HepG2 (cell line): ENCODE data around the gene SPNS1. TPM values are rescaled to one million over a fixed set of nuclear protein-coding genes. Genes with fewer than 3 reads are reported as not detected.

Experiments used
- CEBPB ChIP-seq: IDR thresholded peaks from 2 replicates; pipeline ENCODE4 v1.6.1; 2011; ENCODE audit warnings: low read depth, low read length, improper control_type of control experiment, borderline replicate concordance
- CREB1 ChIP-seq, 2 experiments: fragments of 450-650 bp in 1 of 2; IDR thresholded peaks; 2 replicates each; pipeline ENCODE4 v1.6.1; 2016 to 2017; ENCODE audit warnings: control low read depth in 1 of 2, mild to moderate bottlenecking in 1 of 2, missing compliant biosample characterization in 1 of 2, missing genetic modification characterization in 1 of 2
- EEA1 ChIP-seq: sonication (generic); formaldehyde crosslinking; IDR thresholded peaks from 2 replicates; pipeline ENCODE4 v1.5.1; 2020; ENCODE audit warnings: mild to moderate bottlenecking, missing genetic modification reagents, borderline replicate concordance
- POLR2A ChIP-seq, 2 experiments: IDR thresholded peaks; 2 replicates each; pipeline ENCODE4 v1.6.1; 2011; ENCODE audit warnings: low read depth in 2 of 2, low read length in 2 of 2, mild to moderate bottlenecking in 1 of 2, moderate library complexity in 1 of 2; ENCODE audit not compliant: insufficient read depth in 1 of 2
- STAT5B ChIP-seq: sonication (generic); formaldehyde crosslinking; IDR thresholded peaks from 2 replicates; pipeline ENCODE4 v1.4.0; 2020; ENCODE audit warnings: missing genetic modification reagents
- TRIM24 ChIP-seq: sonication (generic); formaldehyde crosslinking; IDR thresholded peaks from 2 replicates; pipeline ENCODE4 v1.8.0; 2022; ENCODE audit warnings: mild to moderate bottlenecking, missing genetic modification reagents
- YY1 ChIP-seq: IDR thresholded peaks from 2 replicates; pipeline ENCODE4 v1.6.1; 2011; ENCODE audit warnings: low read length, low read depth, moderate library complexity, mild to moderate bottlenecking; ENCODE audit not compliant: insufficient read depth, insufficient replicate concordance
- ZBTB38 ChIP-seq: sonication (generic); formaldehyde crosslinking; IDR thresholded peaks from 2 replicates; pipeline ENCODE4 v1.5.1; 2020; ENCODE audit warnings: mild to moderate bottlenecking, missing genetic modification reagents
- ZC3H13 ChIP-seq: sonication (generic); formaldehyde crosslinking; IDR thresholded peaks from 2 replicates; pipeline ENCODE4 v1.8.1; 2023; ENCODE audit warnings: mild to moderate bottlenecking, missing genetic modification reagents, moderate library complexity
- ZNF3 ChIP-seq: IDR thresholded peaks from 2 replicates; pipeline ENCODE4 v1.7.0; 2017; ENCODE audit warnings: inconsistent platforms
- ZNF317 ChIP-seq: sonication (generic); formaldehyde crosslinking; IDR thresholded peaks from 2 replicates; pipeline ENCODE4 v1.5.0; 2020; ENCODE audit warnings: mild to moderate bottlenecking, missing genetic modification reagents
- ZNF354B ChIP-seq: sonication (generic); formaldehyde crosslinking; IDR thresholded peaks from 2 replicates; pipeline ENCODE4 v1.8.0; 2022; ENCODE audit warnings: mild to moderate bottlenecking, missing genetic modification reagents
- ZNF382 ChIP-seq: sonication (generic); formaldehyde crosslinking; IDR thresholded peaks from 2 replicates; pipeline ENCODE4 v1.5.0; 2020; ENCODE audit warnings: missing genetic modification reagents, mild to moderate bottlenecking, borderline replicate concordance
- ZNF674 ChIP-seq: sonication (generic); formaldehyde crosslinking; IDR thresholded peaks from 2 replicates; pipeline ENCODE4 v1.5.0; 2020; ENCODE audit warnings: low read depth, mild to moderate bottlenecking, missing genetic modification reagents
- ZNF775 ChIP-seq: sonication (generic); formaldehyde crosslinking; IDR thresholded peaks from 2 replicates; pipeline ENCODE4 v1.4.0; 2020; ENCODE audit warnings: missing genetic modification reagents, mild to moderate bottlenecking, moderate library complexity, borderline replicate concordance
- ZNF782 ChIP-seq: sonication (generic); formaldehyde crosslinking; IDR thresholded peaks from 2 replicates; pipeline ENCODE4 v1.4.0; 2020; ENCODE audit warnings: missing genetic modification reagents, mild to moderate bottlenecking, borderline replicate concordance
- ZSCAN21 ChIP-seq: sonication (generic); formaldehyde crosslinking; IDR thresholded peaks from 2 replicates; pipeline ENCODE4 v1.8.0; 2022; ENCODE audit warnings: mild to moderate bottlenecking, missing genetic modification reagents, moderate library complexity, borderline replicate concordance
- ZSCAN30 ChIP-seq: sonication (generic); formaldehyde crosslinking; IDR thresholded peaks from 2 replicates; pipeline ENCODE4 v1.5.0; 2020; ENCODE audit warnings: mild to moderate bottlenecking, missing genetic modification reagents
- polyA plus RNA-seq, 8 experiments: library from polyadenylated mRNA; depleted of rRNA in 3 of 8; stranded (reverse) in 7 of 8; unstranded in 1 of 8; fragments of >200 nt; fragmentation: Illumina TruSeq in 4 of 8; extraction: Trizol in 4 of 8; gene quantifications; 2 replicates each; pipeline versions ENCODE4 v1.2.1 to v1.2.3, GENCODE V29; 2011 to 2016; ENCODE audit warnings: low read depth in 4 of 8, missing spikeins in 1 of 8, mixed read lengths in 1 of 8; ENCODE audit not compliant: insufficient read depth in 1 of 8
- total RNA-seq, 5 experiments: library from RNA; depleted of rRNA; stranded (reverse); fragments of >200 nt; fragmentation: Illumina TruSeq; extraction: Trizol; gene quantifications; 2 replicates each; pipeline ENCODE4 v1.2.3, GENCODE V29; 2016; ENCODE audit warnings: low read depth in 1 of 5
- TF ChIP-seq, protein P1 (sequence below): sonication (generic); formaldehyde crosslinking; IDR thresholded peaks from 2 replicates; pipeline ENCODE4; 2020; ENCODE audit warnings: missing genetic modification reagents, mild to moderate bottlenecking, borderline replicate concordance
- TF ChIP-seq, protein P2 (sequence below): IDR thresholded peaks from 2 replicates; pipeline ENCODE4 v1.6.1; 2018; ENCODE audit warnings: missing genetic modification reagents, mild to moderate bottlenecking, missing compliant biosample characterization
- TF ChIP-seq, protein P3 (sequence below): sonication (generic); formaldehyde crosslinking; IDR thresholded peaks from 2 replicates; pipeline ENCODE4 v1.4.0; 2020; ENCODE audit warnings: missing genetic modification reagents
- TF ChIP-seq, protein P4 (sequence below): sonication (generic); formaldehyde crosslinking; IDR thresholded peaks from 2 replicates; pipeline ENCODE4 v1.9.0; 2021; ENCODE audit warnings: missing genetic modification reagents, mild to moderate bottlenecking, borderline replicate concordance

SPNS1 gene
- total and polyA plus RNA-seq, 2 of the 13 experiments (the other 11 are each of a cell fraction or from before 2014, with no cell fraction given): 25.6 to 38.8 TPM

DNA sequence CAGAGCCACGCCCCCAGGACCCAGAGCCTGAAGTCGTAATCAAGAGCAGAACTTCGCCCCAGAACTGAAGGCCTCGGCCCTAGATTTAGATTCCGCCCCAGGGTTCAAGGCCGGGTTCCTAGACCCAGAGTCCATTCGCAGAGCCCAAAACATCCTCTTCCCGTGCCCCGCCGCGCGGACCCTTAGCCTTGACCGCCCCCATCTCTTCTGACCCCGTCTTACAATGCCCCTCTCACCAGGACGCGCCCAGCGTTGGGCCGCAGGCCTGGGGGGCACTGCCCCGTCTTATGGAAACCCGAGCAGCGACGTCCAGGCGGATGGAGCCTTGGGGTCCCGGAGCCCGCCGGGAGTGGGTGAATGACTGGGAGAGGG, 37.8 kb upstream of the SPNS1 start (continued):
- TF ChIP-seq, protein P1, sequence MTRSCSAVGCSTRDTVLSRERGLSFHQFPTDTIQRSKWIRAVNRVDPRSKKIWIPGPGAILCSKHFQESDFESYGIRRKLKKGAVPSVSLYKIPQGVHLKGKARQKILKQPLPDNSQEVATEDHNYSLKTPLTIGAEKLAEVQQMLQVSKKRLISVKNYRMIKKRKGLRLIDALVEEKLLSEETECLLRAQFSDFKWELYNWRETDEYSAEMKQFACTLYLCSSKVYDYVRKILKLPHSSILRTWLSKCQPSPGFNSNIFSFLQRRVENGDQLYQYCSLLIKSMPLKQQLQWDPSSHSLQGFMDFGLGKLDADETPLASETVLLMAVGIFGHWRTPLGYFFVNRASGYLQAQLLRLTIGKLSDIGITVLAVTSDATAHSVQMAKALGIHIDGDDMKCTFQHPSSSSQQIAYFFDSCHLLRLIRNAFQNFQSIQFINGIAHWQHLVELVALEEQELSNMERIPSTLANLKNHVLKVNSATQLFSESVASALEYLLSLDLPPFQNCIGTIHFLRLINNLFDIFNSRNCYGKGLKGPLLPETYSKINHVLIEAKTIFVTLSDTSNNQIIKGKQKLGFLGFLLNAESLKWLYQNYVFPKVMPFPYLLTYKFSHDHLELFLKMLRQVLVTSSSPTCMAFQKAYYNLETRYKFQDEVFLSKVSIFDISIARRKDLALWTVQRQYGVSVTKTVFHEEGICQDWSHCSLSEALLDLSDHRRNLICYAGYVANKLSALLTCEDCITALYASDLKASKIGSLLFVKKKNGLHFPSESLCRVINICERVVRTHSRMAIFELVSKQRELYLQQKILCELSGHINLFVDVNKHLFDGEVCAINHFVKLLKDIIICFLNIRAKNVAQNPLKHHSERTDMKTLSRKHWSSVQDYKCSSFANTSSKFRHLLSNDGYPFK: peak; percentile 7; the same call in 1 of the 2 replicates
- TF ChIP-seq, protein P2, sequence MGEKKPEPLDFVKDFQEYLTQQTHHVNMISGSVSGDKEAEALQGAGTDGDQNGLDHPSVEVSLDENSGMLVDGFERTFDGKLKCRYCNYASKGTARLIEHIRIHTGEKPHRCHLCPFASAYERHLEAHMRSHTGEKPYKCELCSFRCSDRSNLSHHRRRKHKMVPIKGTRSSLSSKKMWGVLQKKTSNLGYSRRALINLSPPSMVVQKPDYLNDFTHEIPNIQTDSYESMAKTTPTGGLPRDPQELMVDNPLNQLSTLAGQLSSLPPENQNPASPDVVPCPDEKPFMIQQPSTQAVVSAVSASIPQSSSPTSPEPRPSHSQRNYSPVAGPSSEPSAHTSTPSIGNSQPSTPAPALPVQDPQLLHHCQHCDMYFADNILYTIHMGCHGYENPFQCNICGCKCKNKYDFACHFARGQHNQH (CRISPR knock-in tag): no peak
- TF ChIP-seq, protein P3, sequence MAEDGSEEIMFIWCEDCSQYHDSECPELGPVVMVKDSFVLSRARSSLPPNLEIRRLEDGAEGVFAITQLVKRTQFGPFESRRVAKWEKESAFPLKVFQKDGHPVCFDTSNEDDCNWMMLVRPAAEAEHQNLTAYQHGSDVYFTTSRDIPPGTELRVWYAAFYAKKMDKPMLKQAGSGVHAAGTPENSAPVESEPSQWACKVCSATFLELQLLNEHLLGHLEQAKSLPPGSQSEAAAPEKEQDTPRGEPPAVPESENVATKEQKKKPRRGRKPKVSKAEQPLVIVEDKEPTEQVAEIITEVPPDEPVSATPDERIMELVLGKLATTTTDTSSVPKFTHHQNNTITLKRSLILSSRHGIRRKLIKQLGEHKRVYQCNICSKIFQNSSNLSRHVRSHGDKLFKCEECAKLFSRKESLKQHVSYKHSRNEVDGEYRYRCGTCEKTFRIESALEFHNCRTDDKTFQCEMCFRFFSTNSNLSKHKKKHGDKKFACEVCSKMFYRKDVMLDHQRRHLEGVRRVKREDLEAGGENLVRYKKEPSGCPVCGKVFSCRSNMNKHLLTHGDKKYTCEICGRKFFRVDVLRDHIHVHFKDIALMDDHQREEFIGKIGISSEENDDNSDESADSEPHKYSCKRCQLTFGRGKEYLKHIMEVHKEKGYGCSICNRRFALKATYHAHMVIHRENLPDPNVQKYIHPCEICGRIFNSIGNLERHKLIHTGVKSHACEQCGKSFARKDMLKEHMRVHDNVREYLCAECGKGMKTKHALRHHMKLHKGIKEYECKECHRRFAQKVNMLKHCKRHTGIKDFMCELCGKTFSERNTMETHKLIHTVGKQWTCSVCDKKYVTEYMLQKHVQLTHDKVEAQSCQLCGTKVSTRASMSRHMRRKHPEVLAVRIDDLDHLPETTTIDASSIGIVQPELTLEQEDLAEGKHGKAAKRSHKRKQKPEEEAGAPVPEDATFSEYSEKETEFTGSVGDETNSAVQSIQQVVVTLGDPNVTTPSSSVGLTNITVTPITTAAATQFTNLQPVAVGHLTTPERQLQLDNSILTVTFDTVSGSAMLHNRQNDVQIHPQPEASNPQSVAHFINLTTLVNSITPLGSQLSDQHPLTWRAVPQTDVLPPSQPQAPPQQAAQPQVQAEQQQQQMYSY (CRISPR knock-in tag): no peak
- TF ChIP-seq ZNF382 (CRISPR knock-in tag): no peak
- TF ChIP-seq ZC3H13: no peak
- no peak for TF ChIP-seq STAT5B
- TF ChIP-seq POLR2A (IDR thresholded peaks at IDR 0.05; ENCODE audit: insufficient read depth in 1 of 2, low read depth in 2 of 2, low read length in 2 of 2): no peak; a peak in 1 of 4 replicates
- no peak for TF ChIP-seq EEA1 (CRISPR knock-in tag)
- TF ChIP-seq, protein P4, sequence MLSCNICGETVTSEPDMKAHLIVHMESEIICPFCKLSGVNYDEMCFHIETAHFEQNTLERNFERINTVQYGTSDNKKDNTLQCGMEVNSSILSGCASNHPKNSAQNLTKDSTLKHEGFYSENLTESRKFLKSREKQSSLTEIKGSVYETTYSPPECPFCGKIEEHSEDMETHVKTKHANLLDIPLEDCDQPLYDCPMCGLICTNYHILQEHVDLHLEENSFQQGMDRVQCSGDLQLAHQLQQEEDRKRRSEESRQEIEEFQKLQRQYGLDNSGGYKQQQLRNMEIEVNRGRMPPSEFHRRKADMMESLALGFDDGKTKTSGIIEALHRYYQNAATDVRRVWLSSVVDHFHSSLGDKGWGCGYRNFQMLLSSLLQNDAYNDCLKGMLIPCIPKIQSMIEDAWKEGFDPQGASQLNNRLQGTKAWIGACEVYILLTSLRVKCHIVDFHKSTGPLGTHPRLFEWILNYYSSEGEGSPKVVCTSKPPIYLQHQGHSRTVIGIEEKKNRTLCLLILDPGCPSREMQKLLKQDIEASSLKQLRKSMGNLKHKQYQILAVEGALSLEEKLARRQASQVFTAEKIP (CRISPR knock-in tag): no peak
- peak; percentile 50; the same call in 1 of the 2 replicates for TF ChIP-seq ZBTB38 (CRISPR knock-in tag)
- TF ChIP-seq ZSCAN30 (CRISPR knock-in tag): no peak
- no peak for TF ChIP-seq ZNF3 (CRISPR knock-in tag)
- no peak for TF ChIP-seq ZNF775 (CRISPR knock-in tag)
- TF ChIP-seq ZNF317 (CRISPR knock-in tag): no peak
- no peak for TF ChIP-seq ZNF354B (CRISPR knock-in tag)
- TF ChIP-seq CREB1 (IDR thresholded peaks at IDR 0.05): no peak
- no peak for TF ChIP-seq CREB1 (CRISPR knock-in tag; IDR thresholded peaks at IDR 0.05)
- peak; percentile 45; the same call in 1 of the 2 replicates for TF ChIP-seq TRIM24
- TF ChIP-seq ZSCAN21 (CRISPR knock-in tag): no peak
- peak; percentile 52; the same call in 1 of the 2 replicates for TF ChIP-seq ZNF782 (CRISPR knock-in tag)
- no peak for TF ChIP-seq CEBPB
- TF ChIP-seq ZNF674 (CRISPR knock-in tag): no peak
- no peak for TF ChIP-seq YY1
